GM18517 (cell line): Measurements from ENCODE around the gene LRRC15.

Experiments used
- ATAC-seq: cut with Tn5 transposase; IDR thresholded peaks from one replicate; pipeline ENCODE4 v1.9.1; 2021; ENCODE audit warnings: mild to moderate bottlenecking, moderate library complexity; ENCODE audit not compliant: unreplicated experiment

LRRC15 gene

GRCh38 chr3:194364652-194365434 lies 4.7 kb downstream of the LRRC15 start:
- ATAC-seq = no peak

- no peak for ATAC-seq
Observed at GRCh38 chr3:194364314-194364651, 5.3 kb downstream of the LRRC15 start.

- ATAC-seq = no peak
Observed at GRCh38 chr3:194360568-194360967, 9.0 kb downstream of the LRRC15 start.

- ATAC-seq = no peak
Observed at GRCh38 chr3:194357681-194358080, 11.9 kb downstream of the LRRC15 start.

GRCh38 chr3:194355379-194355778 lies 14.2 kb downstream of the LRRC15 start:
- no peak for ATAC-seq

GRCh38 chr3:194354315-194354714 lies 15.2 kb downstream of the LRRC15 start:
- ATAC-seq = no peak

- ATAC-seq = no peak
Observed at GRCh38 chr3:194352667-194353246, 16.8 kb downstream of the LRRC15 start.

GRCh38 chr3:194351952-194352536 lies 17.5 kb downstream of the LRRC15 start:
- ATAC-seq = no peak

- no peak for ATAC-seq
Observed at GRCh38 chr3:194351080-194351672, 18.4 kb downstream of the LRRC15 start, which contains the start of gene CPN2. CPN2 (minus strand) TSS chr3:194351328; CDS start chr3:194342702, 8,626 bp downstream.

GRCh38 chr3:194350726-194351071 lies 18.8 kb downstream of the LRRC15 start:
- no peak for ATAC-seq

GRCh38 chr3:194348354-194348753 lies 21.2 kb downstream of the LRRC15 start:
- no peak for ATAC-seq

GRCh38 chr3:194346621-194347020 lies 22.9 kb downstream of the LRRC15 start:
- ATAC-seq = no peak

GRCh38 chr3:194346035-194346434 lies 23.5 kb downstream of the LRRC15 start:
- no peak for ATAC-seq

GRCh38 chr3:194344012-194344411 lies 25.5 kb downstream of the LRRC15 start:
- ATAC-seq = no peak

GRCh38 chr3:194343561-194343893 lies 26.0 kb downstream of the LRRC15 start:
- ATAC-seq = no peak

GRCh38 chr3:194342861-194343560 lies 26.5 kb downstream of the LRRC15 start:
- no peak for ATAC-seq

GRCh38 chr3:194340757-194341400 lies 28.7 kb downstream of the LRRC15 start:
- ATAC-seq = no peak

GRCh38 chr3:194339840-194340239 lies 29.7 kb downstream of the LRRC15 start:
- ATAC-seq = no peak

- no peak for ATAC-seq
Observed at GRCh38 chr3:194339356-194339755, 30.2 kb downstream of the LRRC15 start.

- ATAC-seq = no peak
Observed at GRCh38 chr3:194337965-194338753, 31.4 kb downstream of the LRRC15 start.
